ENCODE data around the gene CFTR. TPM values are rescaled to one million over a fixed set of nuclear protein-coding genes. Genes with fewer than 3 reads are reported as not detected.

Gene CFTR
- total and polyA plus RNA-seq, 9 of the 15 experiments (the other 6 are each of a cell fraction or from before 2014, with no cell fraction given), result 0.20 TPM; not detected in 8

- TF ChIP-seq ATF2 (CRISPR knock-in tag; IDR thresholded peaks at IDR 0.05) (no peak), KHSRP (IDR thresholded peaks at IDR 0.05) (no peak), IRF2 (CRISPR knock-in tag; IDR thresholded peaks at IDR 0.05) (no peak), THRB (CRISPR knock-in tag; conservative IDR thresholded peaks at IDR 0.05) (no peak), CBX2 (IDR thresholded peaks at IDR 0.05; ENCODE audit: insufficient read depth, low read length, poor library complexity, severe bottlenecking) (no peak), ZNF696 (CRISPR knock-in tag; conservative IDR thresholded peaks at IDR 0.05) (no peak), ZNF609 (CRISPR knock-in tag; IDR thresholded peaks at IDR 0.05; ENCODE audit: borderline replicate concordance) (no peak)
Observed at GRCh38 chr7:117659531-117660011, 179.7 kb downstream of the CFTR start (continued).
